H1 (cell line): Measurements from ENCODE around the gene CCDC120. TPM values are rescaled to one million over a fixed set of nuclear protein-coding genes. Genes with fewer than 3 reads are reported as not detected.

Experiments used
- CBX5 ChIP-seq: fragments of 300-800, 300-1000 bp; sonication (generic); IDR thresholded peaks from 2 replicates; pipeline ENCODE4 v1.7.1; 2016; ENCODE audit warnings: antibody characterized with exemption, low read length, low read depth
- KDM5A ChIP-seq: fragments of 200-600 bp; IDR thresholded peaks from 2 replicates; pipeline ENCODE4 v1.7.1; 2012; ENCODE audit warnings: mild to moderate bottlenecking, low read length, inconsistent platforms, mixed read lengths
- SRF ChIP-seq: IDR thresholded peaks from 2 replicates; pipeline ENCODE4 v1.6.1; 2011; ENCODE audit warnings: mild to moderate bottlenecking, low read depth, low read length, moderate library complexity
- TAF7 ChIP-seq: optimal IDR thresholded peaks from 2 replicates; pipeline ENCODE3; 2011; ENCODE audit warnings: low read depth, mild to moderate bottlenecking, inconsistent platforms, low read length, moderate library complexity, borderline replicate concordance
- polyA plus RNA-seq, 7 experiments: library from polyadenylated mRNA; depleted of rRNA in 3 of 7; stranded (reverse) in 5 of 7; unstranded in 2 of 7; fragments of >200 nt in 5 of 7; fragments of 200-250 nt in 2 of 7; gene quantifications; 1 replicate in 5 of 7; 2 replicates in 1 of 7; 4 replicates in 1 of 7; pipeline versions ENCODE4 v1.2.1 to v1.2.3, GENCODE V29; 2011 to 2013; ENCODE audit warnings: missing spikeins in 2 of 7, mixed read lengths in 2 of 7
- total RNA-seq: library from RNA; stranded (reverse); fragmentation: NEBNext Ultra II Directional; extraction: Animal tissue kit (Norgen Biotek cat#: 25700); gene quantifications from 2 replicates; pipeline ENCODE4 v1.2.1, GENCODE V29; 2021

Gene CCDC120
- total and polyA plus RNA-seq, 2 of the 8 experiments (the other 6 are each of a cell fraction or from before 2014, with no cell fraction given) = 4.9 to 11.9 TPM

DNA sequence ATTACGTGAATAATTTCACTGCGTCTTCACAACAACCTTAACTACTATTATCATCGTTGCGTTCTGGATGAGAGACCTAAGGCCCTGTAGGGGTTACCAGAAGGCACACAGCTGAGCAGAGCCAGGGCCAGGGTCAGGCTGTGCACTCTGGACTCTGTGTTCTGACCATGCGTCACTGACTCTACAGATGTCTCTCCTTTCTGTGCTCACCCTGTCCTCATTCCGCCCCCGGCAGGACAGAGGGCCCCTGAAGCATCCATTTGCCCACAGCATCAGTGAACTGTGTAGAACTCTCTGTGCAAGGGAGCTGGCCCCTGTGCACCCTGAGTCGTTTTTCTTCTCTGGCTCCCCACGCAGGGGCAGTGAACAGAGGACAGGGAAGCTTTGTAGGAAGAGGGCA is 43.4 kb downstream of the CCDC120 start (continued):
- TF ChIP-seq TAF7 = no peak
- no peak for TF ChIP-seq CBX5
- TF ChIP-seq KDM5A = no peak
- no peak for TF ChIP-seq SRF
